GM23338 (cell line): ENCODE data around the gene SMIM35. TPM values are rescaled to one million over a fixed set of nuclear protein-coding genes. Genes with fewer than 3 reads are reported as not detected.

Experiments
- ATAC-seq: fragments of 200-7000 bp; cut with Tn5 transposase; 3 replicates; pipeline ENCODE4 v1.9.1; 2020
- DNase-seq: peaks from one replicate; pipeline ENCODE4 v3.0.0-alpha.2; 2015; ENCODE audit warnings: low spot score
- H2AFZ ChIP-seq: fragments of 200-600 bp; sonication (generic); 2 replicates; pipeline ENCODE4 v1.8.0; 2016; ENCODE audit warnings: antibody characterized with exemption, mild to moderate bottlenecking, moderate library complexity
- H3F3A ChIP-seq: fragments of 200-600 bp; sonication (generic); replicated peaks from 2 replicates; pipeline ENCODE4 v1.8.0; 2017; ENCODE audit warnings: antibody characterized with exemption, mixed run types, low read depth
- H3K27ac ChIP-seq: fragments of 200-600 bp; sonication (generic); 2 replicates; pipeline ENCODE4 v1.6.1; 2016; ENCODE audit warnings: low read depth
- H3K27me3 ChIP-seq: fragments of 200-600 bp; sonication (generic); 2 replicates; pipeline ENCODE4 v1.8.0; 2016; ENCODE audit warnings: mild to moderate bottlenecking, mixed run types, moderate library complexity; ENCODE audit not compliant: insufficient read depth
- H3K36me3 ChIP-seq: fragments of 200-600 bp; sonication (generic); 2 replicates; pipeline ENCODE4 v1.8.0; 2016; ENCODE audit warnings: mild to moderate bottlenecking; ENCODE audit not compliant: insufficient read depth
- H3K4me1 ChIP-seq: fragments of 200-600 bp; sonication (generic); 2 replicates; pipeline ENCODE4 v1.8.0; 2016; ENCODE audit warnings: mild to moderate bottlenecking, moderate library complexity; ENCODE audit not compliant: insufficient read depth
- H3K4me2 ChIP-seq: fragments of 200-600 bp; sonication (generic); 2 replicates; pipeline ENCODE4 v1.7.1; 2017; ENCODE audit warnings: mixed run types
- H3K4me3 ChIP-seq: fragments of 200-600 bp; sonication (generic); 2 replicates; pipeline ENCODE4 v1.6.1; 2016; ENCODE audit warnings: mixed run types
- H3K79me2 ChIP-seq: fragments of 200-600 bp; sonication (generic); replicated peaks from 2 replicates; pipeline ENCODE4 v1.8.0; 2017; ENCODE audit warnings: mild to moderate bottlenecking; ENCODE audit not compliant: insufficient read depth
- H3K9me2 ChIP-seq: fragments of 200-600 bp; sonication (generic); 2 replicates; pipeline ENCODE4 v1.8.0; 2017; ENCODE audit not compliant: insufficient read depth
- H4K20me1 ChIP-seq: fragments of 200-600 bp; sonication (generic); replicated peaks from 2 replicates; pipeline ENCODE4 v1.8.0; 2017; ENCODE audit warnings: mild to moderate bottlenecking; ENCODE audit not compliant: insufficient read depth
- H3K27ac Mint-ChIP-seq: 2 replicates; pipeline ENCODE4 v1.8.0; 2020; ENCODE audit warnings: inconsistent platforms, mild to moderate bottlenecking, moderate library complexity, mixed read lengths
- H3K27me3 Mint-ChIP-seq: 3 replicates; pipeline ENCODE4 v1.8.0; 2022; ENCODE audit warnings: low read depth, mild to moderate bottlenecking, moderate library complexity, mixed read lengths, inconsistent platforms; ENCODE audit not compliant: insufficient read depth, poor library complexity
- H3K36me3 Mint-ChIP-seq: 3 replicates; pipeline ENCODE4 v1.8.0; 2021; ENCODE audit warnings: low read depth, mild to moderate bottlenecking, inconsistent platforms, moderate library complexity, mixed read lengths
- H3K4me1 Mint-ChIP-seq: 3 replicates; pipeline ENCODE4 v1.8.0; 2020; ENCODE audit warnings: mild to moderate bottlenecking, inconsistent platforms, mixed read lengths
- H3K4me3 Mint-ChIP-seq: 3 replicates; pipeline ENCODE4 v1.8.0; 2021; ENCODE audit warnings: moderate library complexity, mild to moderate bottlenecking, inconsistent platforms, mixed read lengths
- H3K9me3 Mint-ChIP-seq: 3 replicates; pipeline ENCODE4 v1.8.0; 2020; ENCODE audit warnings: moderate library complexity, mild to moderate bottlenecking, inconsistent platforms, mixed read lengths
- CREB1 ChIP-seq: fragments of 250-450 bp; sonication (Bioruptor Pico); IDR thresholded peaks from 2 replicates; pipeline ENCODE4 v1.5.0; 2020; ENCODE audit warnings: low read depth, mild to moderate bottlenecking, moderate library complexity
- CTCF ChIP-seq, 2 experiments: fragments of 200-600 bp in 1 of 2; sonication (generic) in 1 of 2; conservative IDR thresholded peaks; 2 replicates each; pipeline versions ENCODE4 v1.5.1 to v1.6.1; 2016 to 2017; ENCODE audit warnings: antibody characterized with exemption in 2 of 2, low read depth in 2 of 2, mild to moderate bottlenecking in 2 of 2, moderate library complexity in 1 of 2
- EZH2 ChIP-seq: fragments of 200-600 bp; sonication (generic); IDR thresholded peaks from one replicate; pipeline ENCODE4 v1.8.0; 2017; ENCODE audit warnings: antibody characterized with exemption, mild to moderate bottlenecking, low read depth; ENCODE audit not compliant: unreplicated experiment
- JUNB ChIP-seq: IDR thresholded peaks from one replicate; pipeline ENCODE4 v1.6.1; 2016; ENCODE audit warnings: antibody characterized with exemption; ENCODE audit not compliant: unreplicated experiment
- STAT1 ChIP-seq: IDR thresholded peaks from one replicate; pipeline ENCODE4 v1.6.1; 2016; ENCODE audit warnings: antibody characterized with exemption; ENCODE audit not compliant: unreplicated experiment
- ZNF114 ChIP-seq: fragments of 250-450 bp; sonication (Bioruptor Pico); IDR thresholded peaks from 2 replicates; pipeline ENCODE4 v1.5.0; 2020; ENCODE audit warnings: mild to moderate bottlenecking, moderate library complexity
- polyA plus RNA-seq: library from polyadenylated mRNA; unstranded; fragments of >200 nt; fragmentation: Nextera tagmentation; extraction: Ambion mirVana; gene quantifications from 2 replicates; pipeline ENCODE4 v1.2.1, GENCODE V29; 2016
- total RNA-seq: library from RNA; depleted of rRNA; stranded (reverse); fragments of >200 nt; shearing (Covaris generic); gene quantifications from 2 replicates; pipeline ENCODE4 v1.2.3, GENCODE V29; 2014
- TF ChIP-seq, protein P1 (sequence below): fragments of 250-450 bp; sonication (Bioruptor Pico); IDR thresholded peaks from 2 replicates; pipeline ENCODE4 v1.5.0; 2020; ENCODE audit warnings: mild to moderate bottlenecking, moderate library complexity

SMIM35 gene
- total and polyA plus RNA-seq, 2 experiments from 2014 or later = not detected

GRCh38 chr11:117992136-117992535 is 94.6 kb downstream of the SMIM35 start:
- no peaks in the 10 kb centered on the region for H3K9me2 ChIP-seq
- H3K36me3 ChIP-seq = no peaks in the 10 kb centered on the region
- no peaks in the 10 kb centered on the region for H3F3A ChIP-seq
- H3K4me1 ChIP-seq = no peaks in the 10 kb centered on the region; the same call in 1 of the 2 replicates
- H3K4me3 ChIP-seq = no peak overlapping the region
- peaks cover 14% of the 10 kb centered on the region for H3K27me3 Mint-ChIP-seq
- DNase-seq (no peak), ATAC-seq (no peak)
- H3K27ac ChIP-seq = no peak overlapping the region
- no peak overlapping the region for H2AFZ ChIP-seq
- peaks cover 16% of the 10 kb centered on the region for H3K27me3 ChIP-seq
- H3K4me2 ChIP-seq = no peak overlapping the region
- peaks cover 6% of the 10 kb centered on the region; the same call in 2 of the 3 replicates for H3K4me1 Mint-ChIP-seq
- no peak overlapping the region for H3K4me3 Mint-ChIP-seq
- H3K27ac Mint-ChIP-seq = no peak overlapping the region
- no peaks in the 10 kb centered on the region for H4K20me1 ChIP-seq
- TF ChIP-seq EZH2 (no peak), CREB1 (CRISPR knock-in tag) (no peak), JUNB (no peak), STAT1 (no peak)
- no peaks in the 10 kb centered on the region for H3K9me3 Mint-ChIP-seq
- no peaks in the 10 kb centered on the region for H3K79me2 ChIP-seq
- H3K36me3 Mint-ChIP-seq = no peaks in the 10 kb centered on the region

DNA sequence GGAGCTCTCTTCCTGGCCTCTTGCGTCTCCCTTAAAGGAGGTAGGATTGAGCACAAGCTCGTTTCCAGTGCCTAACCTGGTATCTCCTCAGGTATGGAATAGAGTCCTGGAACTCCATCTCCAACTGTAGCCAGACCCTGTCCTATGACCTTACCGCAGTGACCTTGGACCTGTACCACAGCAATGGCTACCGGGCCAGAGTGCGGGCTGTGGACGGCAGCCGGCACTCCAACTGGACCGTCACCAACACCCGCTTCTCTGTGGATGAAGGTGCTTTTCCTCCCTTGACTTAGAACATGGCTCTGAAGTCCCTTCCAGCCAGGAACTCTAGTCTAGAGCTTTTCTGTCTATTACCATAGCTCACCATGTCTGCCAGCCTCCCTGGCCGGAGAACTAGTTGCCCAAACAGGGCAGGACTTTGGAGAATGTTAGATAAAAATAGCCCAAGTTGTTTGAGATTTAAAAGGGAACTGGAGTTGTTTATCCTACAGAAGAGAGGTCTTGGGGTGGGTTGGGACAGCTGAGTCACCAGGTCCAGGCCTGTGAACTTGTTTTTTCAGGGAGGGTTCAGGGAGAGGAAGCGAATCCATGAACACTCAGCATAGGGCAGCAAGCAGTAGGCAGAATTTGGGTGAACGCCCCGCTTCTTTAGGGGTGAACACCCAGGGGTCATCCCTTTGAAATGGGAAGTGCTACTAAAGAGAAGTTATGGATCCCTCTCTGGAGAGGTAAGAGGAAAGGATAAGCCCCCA is 97.2 kb downstream of the SMIM35 start:
- H4K20me1 ChIP-seq = no peaks in the 10 kb centered on the region
- peaks cover 15% of the 10 kb centered on the region; the same call in 2 of the 3 replicates for H3K4me1 Mint-ChIP-seq
- no peaks in the 10 kb centered on the region for H3K9me3 Mint-ChIP-seq
- DNase-seq (no peak), ATAC-seq (no peak)
- TF ChIP-seq STAT1 (no peak), JUNB (no peak), CREB1 (CRISPR knock-in tag) (no peak), CTCF (conservative IDR thresholded peaks at IDR 0.05; ENCODE audit: low read depth in 2 of 2) (no peak), ZNF114 (CRISPR knock-in tag) (no peak)
- TF ChIP-seq, protein P1, sequence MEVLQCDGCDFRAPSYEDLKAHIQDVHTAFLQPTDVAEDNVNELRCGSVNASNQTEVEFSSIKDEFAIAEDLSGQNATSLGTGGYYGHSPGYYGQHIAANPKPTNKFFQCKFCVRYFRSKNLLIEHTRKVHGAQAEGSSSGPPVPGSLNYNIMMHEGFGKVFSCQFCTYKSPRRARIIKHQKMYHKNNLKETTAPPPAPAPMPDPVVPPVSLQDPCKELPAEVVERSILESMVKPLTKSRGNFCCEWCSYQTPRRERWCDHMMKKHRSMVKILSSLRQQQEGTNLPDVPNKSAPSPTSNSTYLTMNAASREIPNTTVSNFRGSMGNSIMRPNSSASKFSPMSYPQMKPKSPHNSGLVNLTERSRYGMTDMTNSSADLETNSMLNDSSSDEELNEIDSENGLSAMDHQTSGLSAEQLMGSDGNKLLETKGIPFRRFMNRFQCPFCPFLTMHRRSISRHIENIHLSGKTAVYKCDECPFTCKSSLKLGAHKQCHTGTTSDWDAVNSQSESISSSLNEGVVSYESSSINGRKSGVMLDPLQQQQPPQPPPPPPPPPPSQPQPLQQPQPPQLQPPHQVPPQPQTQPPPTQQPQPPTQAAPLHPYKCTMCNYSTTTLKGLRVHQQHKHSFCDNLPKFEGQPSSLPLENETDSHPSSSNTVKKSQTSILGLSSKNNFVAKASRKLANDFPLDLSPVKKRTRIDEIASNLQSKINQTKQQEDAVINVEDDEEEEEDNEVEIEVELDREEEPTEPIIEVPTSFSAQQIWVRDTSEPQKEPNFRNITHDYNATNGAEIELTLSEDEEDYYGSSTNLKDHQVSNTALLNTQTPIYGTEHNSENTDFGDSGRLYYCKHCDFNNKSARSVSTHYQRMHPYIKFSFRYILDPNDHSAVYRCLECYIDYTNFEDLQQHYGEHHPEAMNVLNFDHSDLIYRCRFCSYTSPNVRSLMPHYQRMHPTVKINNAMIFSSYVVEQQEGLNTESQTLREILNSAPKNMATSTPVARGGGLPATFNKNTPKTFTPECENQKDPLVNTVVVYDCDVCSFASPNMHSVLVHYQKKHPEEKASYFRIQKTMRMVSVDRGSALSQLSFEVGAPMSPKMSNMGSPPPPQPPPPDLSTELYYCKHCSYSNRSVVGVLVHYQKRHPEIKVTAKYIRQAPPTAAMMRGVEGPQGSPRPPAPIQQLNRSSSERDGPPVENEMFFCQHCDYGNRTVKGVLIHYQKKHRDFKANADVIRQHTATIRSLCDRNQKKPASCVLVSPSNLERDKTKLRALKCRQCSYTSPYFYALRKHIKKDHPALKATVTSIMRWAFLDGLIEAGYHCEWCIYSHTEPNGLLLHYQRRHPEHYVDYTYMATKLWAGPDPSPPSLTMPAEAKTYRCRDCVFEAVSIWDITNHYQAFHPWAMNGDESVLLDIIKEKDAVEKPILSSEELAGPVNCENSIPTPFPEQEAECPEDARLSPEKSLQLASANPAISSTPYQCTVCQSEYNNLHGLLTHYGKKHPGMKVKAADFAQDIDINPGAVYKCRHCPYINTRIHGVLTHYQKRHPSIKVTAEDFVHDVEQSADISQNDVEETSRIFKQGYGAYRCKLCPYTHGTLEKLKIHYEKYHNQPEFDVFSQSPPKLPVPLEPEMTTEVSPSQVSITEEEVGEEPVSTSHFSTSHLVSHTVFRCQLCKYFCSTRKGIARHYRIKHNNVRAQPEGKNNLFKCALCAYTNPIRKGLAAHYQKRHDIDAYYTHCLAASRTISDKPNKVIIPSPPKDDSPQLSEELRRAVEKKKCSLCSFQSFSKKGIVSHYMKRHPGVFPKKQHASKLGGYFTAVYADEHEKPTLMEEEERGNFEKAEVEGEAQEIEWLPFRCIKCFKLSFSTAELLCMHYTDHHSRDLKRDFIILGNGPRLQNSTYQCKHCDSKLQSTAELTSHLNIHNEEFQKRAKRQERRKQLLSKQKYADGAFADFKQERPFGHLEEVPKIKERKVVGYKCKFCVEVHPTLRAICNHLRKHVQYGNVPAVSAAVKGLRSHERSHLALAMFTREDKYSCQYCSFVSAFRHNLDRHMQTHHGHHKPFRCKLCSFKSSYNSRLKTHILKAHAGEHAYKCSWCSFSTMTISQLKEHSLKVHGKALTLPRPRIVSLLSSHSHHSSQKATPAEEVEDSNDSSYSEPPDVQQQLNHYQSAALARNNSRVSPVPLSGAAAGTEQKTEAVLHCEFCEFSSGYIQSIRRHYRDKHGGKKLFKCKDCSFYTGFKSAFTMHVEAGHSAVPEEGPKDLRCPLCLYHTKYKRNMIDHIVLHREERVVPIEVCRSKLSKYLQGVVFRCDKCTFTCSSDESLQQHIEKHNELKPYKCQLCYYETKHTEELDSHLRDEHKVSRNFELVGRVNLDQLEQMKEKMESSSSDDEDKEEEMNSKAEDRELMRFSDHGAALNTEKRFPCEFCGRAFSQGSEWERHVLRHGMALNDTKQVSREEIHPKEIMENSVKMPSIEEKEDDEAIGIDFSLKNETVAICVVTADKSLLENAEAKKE (CRISPR knock-in tag) = no peak
- H3K4me1 ChIP-seq = peaks cover 5% of the 10 kb centered on the region; the same call in 1 of the 2 replicates
- no peaks in the 10 kb centered on the region for H3K9me2 ChIP-seq
- H3K4me3 ChIP-seq = no peak overlapping the region
- H3K27ac Mint-ChIP-seq = no peak overlapping the region
- no peak overlapping the region for H2AFZ ChIP-seq
- H3K4me2 ChIP-seq = no peak overlapping the region
- H3K27ac ChIP-seq = no peak overlapping the region
- H3F3A ChIP-seq = no peaks in the 10 kb centered on the region
- no peaks in the 10 kb centered on the region for H3K79me2 ChIP-seq
- H3K36me3 Mint-ChIP-seq = no peaks in the 10 kb centered on the region
- peaks cover 33% of the 10 kb centered on the region for H3K27me3 ChIP-seq
- no peaks in the 10 kb centered on the region for H3K36me3 ChIP-seq
- peaks cover 30% of the 10 kb centered on the region for H3K27me3 Mint-ChIP-seq
- no peak overlapping the region for H3K4me3 Mint-ChIP-seq
